Neuronal stem cell (in vitro differentiated cells): ENCODE measurements around the gene CCDC117. TPM values are rescaled to one million over a fixed set of nuclear protein-coding genes. Genes with fewer than 3 reads are reported as not detected.

Experiments
- small RNA-seq: library from polyadenylated mRNA; stranded (forward); fragments of <200 nt; extraction: miRNeasy Mini kit (QIAGEN cat#:217004); gene quantifications from one replicate; pipeline ENCODE3, GENCODE V24; 2013; ENCODE audit not compliant: insufficient read depth

Gene CCDC117

Small RNA genes within 50 kb of the gene (small RNA-seq; reads per million reads assigned to genes)
- not detected for gene Z93930.1
